Fibroblast of gingiva (primary cell): ENCODE data around the gene SCLY.
A peak's percentile ranks its signal among the peaks of the same experiment; 100 is the strongest.

ENCODE experiments used
- DNase-seq: peaks from one replicate; pipeline ENCODE4 v3.0.0-alpha.2; 2011; ENCODE audit warnings: low read depth

The SCLY gene

DNA sequence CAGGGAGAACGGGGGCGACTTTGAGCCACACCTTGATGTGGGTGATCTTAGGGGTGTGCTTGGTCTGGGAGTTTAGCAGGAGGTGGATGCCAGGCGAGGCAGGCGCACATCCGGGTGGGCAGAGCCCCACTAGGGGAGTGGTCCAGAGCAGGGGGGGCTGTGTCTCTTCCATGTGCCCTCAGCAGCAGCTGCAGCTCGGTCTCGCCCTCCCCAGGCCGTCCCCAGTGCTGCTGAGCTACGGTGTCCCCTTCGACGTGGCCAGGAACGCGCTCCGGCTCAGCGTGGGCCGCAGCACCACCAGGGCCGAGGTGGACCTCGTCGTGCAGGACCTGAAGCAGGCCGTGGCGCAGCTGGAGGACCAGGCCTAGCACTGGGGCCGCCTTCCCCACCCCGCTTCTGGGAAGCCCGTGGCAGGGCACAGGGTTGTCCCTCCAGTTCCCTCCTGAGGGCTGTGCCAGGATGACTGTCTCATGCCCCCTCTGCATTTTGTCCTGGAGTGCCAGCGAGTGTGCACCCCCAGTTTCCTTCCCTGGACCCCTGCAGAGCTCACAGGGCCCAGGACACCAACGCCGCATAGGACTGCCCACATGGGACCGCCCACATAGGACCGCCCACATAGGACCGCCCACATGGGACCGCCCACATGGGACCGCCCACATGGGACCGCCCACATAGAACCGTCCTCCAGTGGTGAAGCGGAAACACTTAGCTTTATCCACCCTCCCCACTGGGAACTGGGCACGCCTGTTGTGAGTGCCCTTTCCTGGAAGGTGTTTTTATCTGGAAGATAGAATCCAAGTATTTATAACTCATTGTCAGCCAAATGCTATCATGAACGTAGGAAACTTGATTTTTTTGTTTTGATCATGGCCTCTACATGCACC lies 37.4 kb downstream of the SCLY start:
- peak; percentile 45 for DNase-seq

DNA sequence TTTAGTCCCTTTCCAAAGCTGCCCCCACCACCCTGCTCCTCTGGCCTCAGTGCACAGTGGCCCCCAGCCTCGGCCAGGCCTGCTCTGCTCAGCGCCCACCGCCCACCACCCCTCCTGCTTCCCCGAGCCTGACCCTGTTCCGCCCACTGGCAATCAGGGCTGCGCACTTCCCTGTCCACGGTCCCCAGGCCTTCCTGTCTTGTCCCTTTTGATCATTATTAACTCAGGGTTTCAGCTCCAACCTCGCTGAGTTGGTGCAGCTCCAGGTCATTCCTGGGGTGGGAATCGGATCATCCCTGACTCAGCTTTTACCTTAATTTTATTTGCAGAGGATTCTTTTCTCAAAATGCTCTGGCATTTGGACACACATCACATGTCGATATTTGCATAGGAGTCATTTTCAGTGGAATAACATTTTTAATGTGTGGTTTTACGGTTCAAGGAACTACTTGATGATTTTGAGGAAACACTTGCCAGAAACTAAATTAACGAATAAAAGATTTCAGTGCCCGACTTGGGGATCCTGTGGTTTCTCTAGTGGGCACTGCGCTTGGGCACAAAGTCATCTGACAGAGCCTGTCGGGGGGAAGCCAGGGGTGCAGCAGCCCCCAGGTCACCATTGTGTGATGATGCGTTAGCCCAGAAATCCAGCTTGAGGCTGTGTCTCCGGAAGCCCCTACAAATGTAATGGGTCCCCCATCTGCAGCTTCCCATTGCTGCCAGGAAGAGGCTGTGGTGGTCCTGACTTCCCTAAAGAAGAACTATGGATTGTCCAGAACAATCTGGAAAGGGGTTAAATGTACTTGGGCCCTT lies 38.3 kb downstream of the SCLY start:
- peak; percentile 49 for DNase-seq

DNA sequence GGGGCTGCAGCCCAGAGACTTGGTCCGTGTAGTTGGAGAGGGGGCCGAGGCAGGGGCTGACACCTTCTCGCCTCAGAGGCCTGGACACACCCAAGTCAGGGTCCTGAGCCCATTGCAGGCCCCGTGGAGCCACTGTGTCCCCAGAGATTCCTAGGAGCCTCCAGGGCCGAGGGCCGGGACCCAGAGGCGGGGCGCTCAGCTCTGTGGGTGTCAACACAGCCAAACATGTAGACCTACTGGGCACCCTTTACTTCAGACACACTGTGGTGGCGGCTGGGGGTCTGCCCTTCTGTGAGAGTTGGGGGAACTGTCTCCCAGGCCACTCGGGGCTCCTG lies 38.9 kb downstream of the SCLY start:
- DNase-seq, result no peak

DNA sequence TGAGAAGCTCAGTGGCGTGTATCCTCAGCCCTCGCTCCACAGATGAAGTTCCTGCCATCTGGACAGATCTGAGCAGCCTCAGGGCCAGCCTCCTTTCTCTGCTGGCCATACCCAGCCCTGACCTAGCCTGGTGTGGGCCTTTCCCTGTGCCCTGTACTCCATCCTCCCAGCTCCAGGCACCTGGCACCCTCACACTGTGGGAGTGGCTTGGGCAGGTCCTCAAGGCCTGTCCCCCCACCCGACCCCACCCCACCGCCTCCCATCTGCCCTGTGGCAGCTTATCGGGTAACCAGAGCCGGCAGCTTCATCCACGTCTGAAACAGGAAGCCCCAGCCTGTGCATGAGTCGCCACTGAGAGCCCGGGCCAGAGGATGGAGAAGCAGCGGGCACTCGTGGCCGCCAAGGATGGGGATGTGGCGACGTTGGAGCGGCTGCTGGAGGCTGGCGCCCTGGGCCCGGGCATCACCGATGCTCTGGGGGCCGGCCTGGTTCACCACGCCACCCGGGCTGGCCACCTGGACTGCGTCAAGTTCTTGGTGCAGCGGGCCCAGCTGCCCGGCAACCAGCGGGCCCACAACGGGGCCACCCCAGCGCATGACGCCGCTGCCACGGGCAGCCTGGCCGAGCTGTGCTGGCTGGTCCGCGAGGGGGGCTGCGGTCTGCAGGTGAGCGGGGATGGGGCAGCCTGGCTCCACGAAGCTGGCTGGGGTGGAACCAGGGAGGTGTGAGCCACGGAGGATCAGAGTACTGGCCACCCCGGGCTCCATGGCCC lies 39.4 kb downstream of the SCLY start, which contains the start of gene ESPNL:
ESPNL (plus strand) TSS at position 292 of the 772 bp plus-strand sequence; CDS start at position 372, 80 bp downstream.
- DNase-seq, result no peak

DNA sequence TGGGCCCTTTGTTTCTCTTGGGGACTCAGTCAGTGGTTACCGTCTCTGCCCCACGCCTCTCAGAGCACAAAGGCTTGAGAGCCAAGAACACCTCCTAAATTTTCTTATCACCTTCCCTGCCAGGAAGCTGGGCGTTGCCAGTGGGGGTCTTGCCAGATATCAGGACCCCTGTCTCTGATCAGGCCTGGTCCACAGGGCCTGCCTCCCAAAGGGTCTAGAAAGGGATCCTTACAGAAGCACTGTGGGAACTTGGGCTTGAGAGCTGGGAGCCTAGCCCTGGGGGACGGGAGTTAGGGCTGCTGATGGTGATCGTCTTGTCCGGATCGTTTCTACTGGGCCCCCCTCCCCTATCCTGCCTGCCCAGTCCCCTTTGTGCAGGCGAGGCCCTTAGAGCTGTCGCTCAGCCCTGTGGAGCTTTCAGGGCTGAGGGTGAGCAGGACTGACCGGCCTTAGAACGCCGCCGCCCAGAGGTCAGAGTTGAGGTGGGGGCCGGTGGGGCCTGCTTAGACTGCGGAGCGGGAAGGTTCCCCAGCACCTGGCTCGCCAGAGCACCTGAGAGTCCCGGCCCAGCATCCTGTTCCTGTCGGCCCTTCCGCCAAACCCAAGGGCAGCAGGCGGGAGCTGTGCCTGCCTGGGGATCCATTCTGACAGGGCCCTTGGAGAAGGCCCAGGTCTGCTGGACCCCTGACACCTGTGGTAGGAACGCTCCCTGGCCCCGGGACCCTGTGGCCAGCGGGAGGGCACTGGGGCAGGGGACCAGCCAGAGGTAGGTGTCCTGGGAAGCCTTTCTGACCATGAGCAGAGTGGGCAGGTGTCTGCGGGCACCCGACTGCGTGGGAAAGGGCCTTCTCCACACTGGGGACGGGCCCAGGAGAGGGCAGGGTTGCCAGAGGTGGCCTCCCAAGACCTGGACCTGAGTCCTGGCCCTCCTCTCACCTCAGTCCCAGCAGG lies 40.3 kb downstream of the SCLY start:
- DNase-seq, result no peak

DNA sequence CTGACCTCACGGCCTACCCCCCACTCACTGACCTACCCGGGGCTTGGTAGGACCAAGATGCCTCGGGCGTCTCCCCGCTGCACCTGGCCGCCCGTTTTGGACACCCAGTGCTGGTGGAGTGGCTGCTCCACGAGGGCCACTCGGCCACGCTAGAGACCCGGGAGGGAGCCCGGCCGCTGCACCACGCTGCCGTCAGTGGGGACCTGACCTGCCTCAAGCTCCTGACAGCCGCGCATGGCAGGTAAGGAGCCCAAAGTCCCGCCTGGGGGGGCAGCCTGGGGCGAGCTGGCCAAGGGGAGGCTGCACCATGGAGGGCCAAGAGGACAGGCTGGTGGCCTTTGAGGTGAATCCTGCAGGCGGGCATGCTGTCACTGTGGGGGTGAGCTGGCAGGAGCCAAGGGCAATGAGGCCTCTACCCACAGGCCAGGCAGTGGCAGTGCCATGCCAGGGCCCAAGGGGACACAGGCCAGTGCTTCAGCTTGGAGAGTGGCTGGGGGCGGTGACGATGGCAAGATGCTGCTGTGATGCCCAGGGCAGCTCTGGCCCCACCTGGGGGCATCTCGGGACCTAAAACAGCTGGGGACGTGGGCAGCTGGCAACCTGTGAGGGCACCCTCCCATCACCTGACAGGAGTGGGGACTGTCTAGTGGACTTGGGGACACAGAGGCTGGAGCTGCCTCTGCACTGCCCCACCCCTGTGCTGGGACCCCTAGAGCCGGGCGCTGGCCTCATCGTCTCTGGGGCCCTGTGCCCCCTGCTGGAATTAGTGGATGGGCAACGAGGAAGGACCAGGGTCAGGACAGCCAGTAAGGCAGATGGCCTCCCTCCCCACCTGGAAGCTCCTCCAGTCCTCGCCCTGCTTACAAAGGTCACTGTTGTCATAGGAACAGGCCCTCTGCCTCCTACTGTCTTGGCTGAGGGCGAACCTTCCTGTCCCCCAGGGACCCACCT lies 41.4 kb downstream of the SCLY start:
- no peak for DNase-seq

DNA sequence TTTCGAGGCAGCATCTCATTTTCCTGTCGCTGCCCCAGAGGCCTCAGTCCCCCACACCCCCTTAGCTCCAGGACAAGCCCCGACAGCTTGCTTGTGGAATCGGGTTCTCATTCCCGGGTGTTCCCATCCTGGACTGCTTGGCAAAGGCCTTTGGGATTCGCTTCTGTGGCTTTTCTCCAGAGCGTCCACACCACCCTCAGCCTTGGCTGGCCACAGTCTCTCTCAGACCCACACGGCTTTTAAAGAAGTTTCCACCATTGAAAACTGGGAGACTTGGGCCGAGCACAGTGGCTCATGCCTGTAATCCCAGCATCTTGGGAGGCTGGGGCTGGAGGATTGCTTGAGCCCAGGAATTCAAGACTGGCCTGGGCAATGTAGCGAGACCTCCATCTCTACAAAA lies 42.1 kb downstream of the SCLY start:
- no peak for DNase-seq

DNA sequence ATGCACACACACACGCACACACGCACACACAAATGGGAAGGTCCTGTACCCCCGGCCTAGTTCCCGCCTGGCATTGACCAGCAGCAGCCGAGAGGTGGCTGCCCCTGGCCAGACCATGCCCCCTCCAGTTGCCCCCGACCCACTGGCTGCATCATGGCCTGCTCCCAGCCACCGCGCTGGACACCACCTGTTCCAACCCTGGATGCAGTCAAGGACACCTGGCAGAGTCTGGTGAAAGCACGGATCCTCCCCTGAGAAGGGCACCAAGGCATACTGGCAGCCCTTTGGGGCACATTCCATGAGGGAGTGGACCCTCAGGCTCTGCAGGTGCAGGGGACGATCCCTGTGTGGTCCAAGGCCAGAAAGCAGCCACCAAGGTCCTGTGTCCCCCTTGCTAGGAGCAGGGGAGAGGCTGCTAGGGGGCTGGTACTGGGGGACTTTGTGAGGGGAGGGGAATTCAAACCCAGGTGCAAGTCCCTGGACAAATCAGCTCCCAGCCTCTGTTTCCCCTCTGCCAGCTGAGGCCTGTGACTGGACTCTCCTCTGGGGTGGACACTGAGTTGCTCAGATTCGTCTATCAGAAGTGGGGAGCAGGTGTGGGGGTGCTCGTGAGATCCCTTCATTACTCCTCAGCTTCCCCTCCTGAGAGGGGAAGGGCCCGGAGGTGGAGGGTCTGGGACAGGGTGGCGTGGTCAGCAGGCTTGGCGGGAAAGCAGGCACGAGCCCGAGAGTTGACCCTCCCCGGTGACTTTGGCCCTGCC lies 42.8 kb downstream of the SCLY start:
- no peak for DNase-seq

DNA sequence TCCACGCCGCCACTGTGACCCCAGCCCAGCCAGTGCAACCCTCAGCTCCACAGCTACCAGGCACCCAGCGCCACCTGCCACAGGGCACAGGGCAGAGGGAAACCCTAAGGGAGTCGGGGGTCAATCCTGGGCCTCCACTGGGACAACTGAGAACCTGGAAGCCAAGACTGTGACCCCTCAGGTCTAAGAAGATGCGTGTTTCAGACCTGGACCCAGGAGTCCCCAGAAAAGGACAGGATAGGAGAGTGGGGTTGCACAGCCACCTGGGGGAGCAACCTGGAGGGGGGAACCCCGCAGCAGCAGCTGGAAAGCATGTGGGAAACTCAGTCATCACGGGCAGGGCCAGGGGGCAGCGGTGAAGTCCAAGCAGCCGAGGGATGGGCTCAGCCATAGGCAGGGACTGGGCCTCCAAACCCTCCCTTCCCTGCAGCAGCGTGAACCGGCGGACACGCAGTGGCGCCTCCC lies 43.5 kb downstream of the SCLY start:
- no peak for DNase-seq

DNA sequence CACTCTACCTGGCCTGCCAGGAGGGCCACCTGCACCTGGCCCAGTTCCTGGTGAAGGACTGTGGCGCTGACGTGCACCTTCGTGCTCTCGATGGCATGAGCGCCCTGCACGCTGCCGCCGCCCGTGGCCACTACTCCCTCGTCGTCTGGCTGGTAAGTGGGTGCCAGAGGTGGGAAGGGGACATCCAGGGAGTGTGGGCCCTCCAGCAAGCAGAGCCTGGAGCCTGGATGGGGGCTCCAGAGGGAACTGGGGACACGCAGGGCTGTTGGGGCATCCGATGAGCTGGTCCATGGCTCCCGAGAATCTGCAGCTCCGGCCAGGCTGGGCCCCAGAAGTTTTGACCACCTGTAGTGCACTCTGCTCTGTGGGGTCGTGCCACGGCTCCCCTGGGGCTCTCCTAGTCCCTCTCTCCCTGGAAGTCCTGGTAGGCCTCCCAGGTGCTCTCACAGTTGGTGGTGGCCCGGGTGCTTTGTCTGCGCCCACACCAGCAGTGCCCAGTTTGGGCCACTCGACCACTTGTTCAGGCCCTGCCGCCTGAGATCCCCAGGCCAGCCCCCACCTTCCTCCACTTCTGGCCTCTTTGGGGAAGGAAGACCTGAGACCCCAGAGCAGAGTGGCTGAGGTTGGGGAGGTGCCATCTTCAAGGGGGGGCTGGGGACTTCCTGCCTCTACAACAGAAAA lies 44.0 kb downstream of the SCLY start:
- DNase-seq, result no peak

DNA sequence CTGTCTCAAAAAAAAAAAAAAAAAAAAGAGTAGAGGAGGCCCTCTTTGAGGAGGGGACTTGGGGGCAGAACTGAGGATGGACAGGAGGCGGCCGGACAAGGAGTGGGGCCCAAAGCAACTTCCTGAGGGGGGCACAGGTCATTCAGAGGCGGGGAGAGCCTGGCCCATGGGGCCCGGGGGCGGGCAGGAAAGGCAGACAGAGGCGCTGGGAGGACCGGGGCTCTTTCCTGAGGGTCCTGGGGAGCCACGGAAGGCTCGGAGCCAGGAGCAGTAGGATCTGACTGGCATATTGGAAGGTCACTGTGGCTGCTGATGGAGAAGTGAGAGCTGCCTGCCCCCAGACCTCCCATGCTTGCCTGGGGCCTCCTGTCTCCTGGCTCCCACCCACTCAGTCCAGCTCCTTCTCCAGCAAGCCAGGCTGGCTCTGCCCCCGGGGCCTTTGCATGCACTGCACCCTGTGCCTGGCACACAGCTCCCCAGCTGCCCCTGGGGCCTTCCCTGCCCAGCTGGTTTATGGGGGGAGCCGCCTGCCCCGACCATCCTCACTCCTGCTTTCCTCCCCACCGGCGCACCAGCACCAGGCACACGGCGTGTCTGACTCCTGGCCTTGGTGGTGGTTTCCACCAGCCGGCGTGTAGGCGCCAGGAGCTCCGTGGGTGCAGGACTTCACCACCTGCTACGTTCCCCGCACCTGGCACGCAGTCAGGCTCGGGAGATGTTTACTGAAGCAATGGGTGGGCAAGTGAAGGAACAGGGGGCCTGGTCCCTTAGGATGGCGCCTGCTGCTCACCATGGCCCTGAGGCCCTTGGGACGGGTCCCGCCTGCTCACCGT lies 44.9 kb downstream of the SCLY start:
- no peak for DNase-seq

DNA sequence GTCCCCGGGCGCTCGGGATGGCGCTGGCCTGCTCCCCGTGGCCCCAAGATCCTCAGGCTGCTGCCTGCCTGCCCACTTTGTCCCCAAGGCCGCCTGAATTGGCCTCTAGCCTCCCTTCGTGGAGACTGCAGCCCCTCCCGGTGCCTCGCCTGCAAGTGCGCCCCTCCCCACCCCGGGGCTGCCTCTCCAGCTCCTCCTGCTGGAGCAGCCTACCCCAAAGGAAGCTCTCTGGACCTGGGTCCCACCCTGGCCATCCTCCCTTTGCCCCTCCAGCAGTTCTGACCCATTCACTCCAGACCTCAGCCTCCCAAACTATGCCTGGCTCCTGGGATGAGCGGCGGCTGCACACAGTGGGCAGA lies 45.5 kb downstream of the SCLY start:
- no peak for DNase-seq

DNA sequence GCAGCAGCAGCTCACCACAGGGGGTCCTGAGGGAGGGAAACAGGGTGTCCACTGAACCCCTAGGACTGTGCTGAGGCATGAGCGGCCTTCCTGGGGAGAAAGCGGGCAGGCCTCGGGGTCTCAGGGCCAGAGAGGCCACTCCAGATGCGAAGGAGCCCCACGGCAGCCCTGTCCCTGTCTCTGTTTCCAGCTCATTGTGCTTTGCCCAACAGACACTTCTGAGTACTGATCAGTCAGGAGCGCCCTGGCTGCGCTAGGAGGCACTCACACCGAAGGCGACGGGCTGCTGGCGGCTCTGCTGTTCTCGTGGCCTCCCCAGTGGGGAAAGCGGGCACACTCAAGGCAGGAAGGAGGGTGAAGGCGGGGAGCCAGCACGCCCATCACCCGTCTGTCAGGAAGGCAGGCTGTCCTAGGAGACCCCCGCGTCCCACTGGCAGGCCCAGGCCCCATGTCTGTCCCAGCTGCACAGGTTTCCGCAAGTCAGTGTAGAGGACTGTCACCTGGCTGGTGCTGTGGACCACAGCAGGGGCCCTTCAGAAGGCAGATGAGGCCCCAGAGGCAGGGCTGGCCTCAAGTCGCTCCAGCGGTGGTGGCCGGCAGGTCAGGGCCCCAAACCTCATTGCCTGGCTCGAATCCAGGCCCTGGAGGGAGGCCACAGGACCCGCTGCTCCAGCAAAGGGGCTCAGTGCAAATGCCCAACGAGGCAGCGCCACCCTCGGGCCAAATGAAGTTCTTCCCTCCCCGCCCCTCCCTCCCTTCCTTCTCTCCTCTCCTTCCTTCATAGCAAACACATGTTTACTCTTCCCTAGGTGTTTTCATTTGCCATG lies 46.1 kb downstream of the SCLY start:
- no peak for DNase-seq

DNA sequence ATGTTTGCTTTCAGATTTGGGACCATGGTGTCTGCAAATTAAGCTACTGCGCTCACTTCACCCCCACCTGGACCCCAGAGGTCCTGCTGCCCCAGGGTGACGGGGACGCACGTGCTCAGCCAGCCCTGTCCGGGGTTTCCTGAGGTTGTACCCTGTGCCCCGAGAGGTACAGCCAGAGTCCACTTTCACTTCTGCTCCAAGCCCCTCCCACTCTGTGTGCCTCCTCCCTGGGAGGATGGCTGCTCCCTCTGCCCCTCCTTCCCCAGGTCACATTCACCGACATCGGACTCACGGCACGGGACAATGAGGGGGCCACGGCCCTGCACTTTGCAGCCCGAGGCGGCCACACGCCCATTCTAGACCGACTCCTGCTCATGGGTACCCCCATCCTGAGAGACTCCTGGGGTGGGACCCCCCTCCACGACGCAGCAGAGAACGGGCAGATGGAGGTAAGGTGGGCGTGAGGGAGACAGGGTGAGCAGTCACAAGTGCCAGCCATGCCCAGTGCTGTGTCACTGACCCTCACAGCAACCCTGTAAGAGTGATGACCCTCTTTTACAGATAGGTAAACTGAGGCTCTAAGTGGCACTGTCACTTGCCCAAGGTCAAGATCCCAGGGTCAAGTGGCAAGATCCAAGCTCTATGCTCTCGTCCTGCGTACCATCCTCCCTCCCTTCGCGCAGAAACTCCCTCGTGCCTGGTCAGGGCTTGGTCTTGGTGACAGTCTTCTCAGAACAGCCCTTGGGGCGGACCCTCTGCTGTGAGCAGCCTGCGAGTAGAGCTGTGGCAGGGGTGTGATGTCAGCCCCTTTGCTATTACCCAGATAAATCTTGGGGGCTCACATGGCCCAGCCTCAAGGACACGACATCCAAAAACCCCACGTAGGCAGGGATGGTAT lies 47.0 kb downstream of the SCLY start:
- no peak for DNase-seq

DNA sequence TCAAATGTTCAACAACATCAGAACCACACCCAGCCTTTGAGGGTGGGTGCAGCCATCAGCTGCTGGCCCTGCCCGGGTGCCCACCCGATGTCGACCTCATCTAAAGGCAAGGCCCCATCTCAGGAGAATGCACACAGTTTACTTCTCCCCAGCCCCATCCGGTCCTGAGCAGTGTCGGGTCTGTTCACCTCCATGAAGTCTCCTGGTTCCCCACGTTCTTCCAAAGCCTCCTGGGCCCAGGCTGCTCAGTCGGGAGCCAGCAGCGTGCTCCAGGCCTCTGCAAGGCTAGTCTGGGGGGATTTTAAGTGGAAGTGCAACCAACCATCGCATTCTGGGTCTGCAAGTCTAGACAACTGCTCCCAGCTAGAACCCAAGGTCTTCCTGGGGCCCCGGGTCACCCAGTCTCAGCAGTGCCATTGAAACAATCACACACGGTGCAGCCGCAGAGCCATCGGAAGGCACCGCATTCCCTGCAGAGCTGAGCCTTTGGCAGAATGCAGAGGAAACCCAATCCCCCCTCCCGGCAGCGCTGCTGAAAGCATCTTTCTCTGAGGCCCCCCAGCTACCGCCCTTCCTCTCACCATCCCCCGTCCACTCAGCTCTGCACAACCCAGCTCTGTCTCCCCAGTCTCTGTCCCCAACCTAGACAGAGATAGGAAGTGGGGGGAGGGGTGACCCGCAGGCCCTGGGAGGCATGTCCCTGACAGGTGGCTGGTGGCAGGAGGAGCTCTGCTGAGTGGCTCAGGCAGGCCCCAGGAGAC lies 47.8 kb downstream of the SCLY start:
- no peak for DNase-seq
